H9 (cell line): ENCODE measurements around the gene GALNT9. TPM values are rescaled to one million over a fixed set of nuclear protein-coding genes. Genes with fewer than 3 reads are reported as not detected.

Experiments used
- DNase-seq: peaks from one replicate; pipeline ENCODE4 v3.0.0-alpha.2; 2017
- H2AFZ ChIP-seq: one replicate; pipeline ENCODE4 v1.6.1; 2013; ENCODE audit warnings: mild to moderate bottlenecking, low read length, control low read depth, moderate library complexity
- H2AK5ac ChIP-seq: 2 replicates; pipeline ENCODE4 v1.6.1; 2013; ENCODE audit warnings: low read length, control low read depth, mixed read lengths; ENCODE audit not compliant: insufficient read length
- H2BK120ac ChIP-seq: one replicate; pipeline ENCODE4 v1.6.1; 2013; ENCODE audit warnings: low read depth, mild to moderate bottlenecking, low read length, control low read depth, inconsistent platforms; ENCODE audit not compliant: poor library complexity, severe bottlenecking
- H2BK12ac ChIP-seq: 2 replicates; pipeline ENCODE4 v1.6.1; 2013; ENCODE audit warnings: low read length, control low read depth, mixed read lengths, low read depth; ENCODE audit not compliant: insufficient read length
- H2BK15ac ChIP-seq: 2 replicates; pipeline ENCODE4 v1.6.1; 2013; ENCODE audit warnings: low read depth, low read length, control low read depth
- H2BK20ac ChIP-seq: one replicate; pipeline ENCODE4 v1.6.1; 2013; ENCODE audit warnings: low read depth, mild to moderate bottlenecking, low read length, control low read depth, inconsistent platforms; ENCODE audit not compliant: poor library complexity, severe bottlenecking
- H2BK5ac ChIP-seq: 2 replicates; pipeline ENCODE4 v1.6.1; 2013; ENCODE audit warnings: low read length, control low read depth, mixed read lengths; ENCODE audit not compliant: insufficient read length
- H3K14ac ChIP-seq: 2 replicates; pipeline ENCODE4 v1.6.1; 2013; ENCODE audit warnings: low read length, control low read depth; ENCODE audit not compliant: insufficient read depth
- H3K18ac ChIP-seq: 2 replicates; pipeline ENCODE4 v1.6.1; 2013; ENCODE audit warnings: low read depth, mild to moderate bottlenecking, mixed read lengths, low read length, control low read depth; ENCODE audit not compliant: insufficient read length
- H3K23ac ChIP-seq: 2 replicates; pipeline ENCODE4 v1.6.1; 2013; ENCODE audit warnings: low read length, control low read depth, mixed read lengths, low read depth; ENCODE audit not compliant: insufficient read length
- H3K23me2 ChIP-seq: 2 replicates; pipeline ENCODE4 v1.6.1; 2013; ENCODE audit warnings: low read depth, mild to moderate bottlenecking, mixed read lengths, low read length, control low read depth; ENCODE audit not compliant: insufficient read length, poor library complexity, severe bottlenecking
- H3K27ac ChIP-seq: 2 replicates; pipeline ENCODE4 v1.5.1; 2013; ENCODE audit warnings: low read length, control low read depth, mixed read lengths, low read depth; ENCODE audit not compliant: insufficient read length
- H3K27me3 ChIP-seq: 2 replicates; pipeline ENCODE4 v1.6.1; 2013; ENCODE audit warnings: low read length, control low read depth, inconsistent platforms; ENCODE audit not compliant: insufficient read depth
- H3K4ac ChIP-seq: 2 replicates; pipeline ENCODE4 v1.6.1; 2013; ENCODE audit warnings: low read depth, mild to moderate bottlenecking, control low read depth, inconsistent platforms, low read length, moderate library complexity
- H3K4me1 ChIP-seq: 2 replicates; pipeline ENCODE4 v1.6.1; 2013; ENCODE audit warnings: low read length, control low read depth, inconsistent platforms; ENCODE audit not compliant: insufficient read depth
- H3K4me2 ChIP-seq: 2 replicates; pipeline ENCODE4 v1.6.1; 2013; ENCODE audit warnings: low read length, control low read depth, mixed read lengths; ENCODE audit not compliant: insufficient read length, insufficient read depth
- H3K56ac ChIP-seq: 2 replicates; pipeline ENCODE4 v1.6.1; 2013; ENCODE audit warnings: low read depth, mild to moderate bottlenecking, mixed read lengths, low read length, control low read depth; ENCODE audit not compliant: insufficient read length
- H3K79me1 ChIP-seq: 2 replicates; pipeline ENCODE4 v1.6.1; 2013; ENCODE audit warnings: low read depth, mild to moderate bottlenecking, moderate library complexity, low read length, control low read depth, inconsistent platforms; ENCODE audit not compliant: insufficient read depth, poor library complexity, severe bottlenecking
- H3K79me2 ChIP-seq: 2 replicates; pipeline ENCODE4 v1.6.1; 2013; ENCODE audit warnings: low read length, control low read depth, inconsistent platforms; ENCODE audit not compliant: insufficient read depth
- H3K9ac ChIP-seq: 2 replicates; pipeline ENCODE4 v1.6.1; 2013; ENCODE audit warnings: low read length, control low read depth, mixed read lengths; ENCODE audit not compliant: insufficient read length; ENCODE audit errors: extremely low read depth
- H3K9me3 ChIP-seq: one replicate; pipeline ENCODE4 v1.6.1; 2013; ENCODE audit warnings: low read depth, low read length, inconsistent platforms; ENCODE audit not compliant: control insufficient read depth
- H3T11ph ChIP-seq: one replicate; pipeline ENCODE4 v1.6.1; 2013; ENCODE audit warnings: mild to moderate bottlenecking, low read length, control low read depth, inconsistent platforms
- H4K20me1 ChIP-seq: one replicate; pipeline ENCODE4 v1.6.1; 2013; ENCODE audit not compliant: control insufficient read depth, insufficient read length, insufficient read depth
- H4K5ac ChIP-seq: 2 replicates; pipeline ENCODE4 v1.6.1; 2013; ENCODE audit warnings: low read depth, mild to moderate bottlenecking, mixed read lengths, low read length, control low read depth; ENCODE audit not compliant: insufficient read length
- H4K8ac ChIP-seq: replicated peaks from 2 replicates; pipeline ENCODE4 v1.6.1; 2013; ENCODE audit warnings: low read length, control low read depth, mixed read lengths, low read depth; ENCODE audit not compliant: insufficient read length
- H4K91ac ChIP-seq: 2 replicates; pipeline ENCODE4 v1.6.1; 2013; ENCODE audit warnings: low read depth, mild to moderate bottlenecking, moderate library complexity, mixed read lengths, low read length, control low read depth; ENCODE audit not compliant: insufficient read length
- H3K27ac Mint-ChIP-seq, 3 experiments: 2 replicates in 2 of 3; 3 replicates in 1 of 3; pipeline ENCODE4 v1.8.0; 2020 to 2021; ENCODE audit warnings: mixed read lengths in 3 of 3, mild to moderate bottlenecking in 1 of 3, moderate library complexity in 1 of 3
- H3K27me3 Mint-ChIP-seq: 2 replicates; pipeline ENCODE4 v1.8.0; 2021; ENCODE audit warnings: low read depth, mild to moderate bottlenecking, moderate library complexity, mixed read lengths
- H3K36me3 Mint-ChIP-seq, 3 experiments: 2 replicates in 2 of 3; 3 replicates in 1 of 3; pipeline ENCODE4 v1.8.0; 2020 to 2021; ENCODE audit warnings: low read depth in 3 of 3, mixed read lengths in 3 of 3; ENCODE audit not compliant: insufficient read depth in 1 of 3
- H3K4me1 Mint-ChIP-seq, 2 experiments: 2 replicates each; pipeline ENCODE4 v1.8.0; 2020; ENCODE audit warnings: mixed read lengths in 2 of 2
- H3K4me3 Mint-ChIP-seq, 2 experiments: 2 replicates in 1 of 2; 3 replicates in 1 of 2; pipeline ENCODE4 v1.8.0; 2020 to 2021; ENCODE audit warnings: mild to moderate bottlenecking in 2 of 2, mixed read lengths in 2 of 2, moderate library complexity in 1 of 2
- H3K9me3 Mint-ChIP-seq, 2 experiments: 2 replicates in 1 of 2; 3 replicates in 1 of 2; pipeline ENCODE4 v1.8.0; 2020; ENCODE audit warnings: mild to moderate bottlenecking in 2 of 2, mixed read lengths in 2 of 2, moderate library complexity in 1 of 2
- CTCF ChIP-seq: fragments of 200-600 bp; sonication (generic); conservative IDR thresholded peaks from 3 replicates; pipeline ENCODE4 v1.8.0; 2021; ENCODE audit warnings: antibody characterized with exemption, mild to moderate bottlenecking
- WGBS: extraction: QIAGEN DNeasy Blood & Tissue Kit; methylation state at CpG from one replicate; pipeline ENCODE4 v1.1.7; 2013; ENCODE audit warnings: missing lambda C conversion rate, low lambda C conversion rate, mixed read lengths; ENCODE audit not compliant: insufficient read length; ENCODE audit errors: extremely low coverage; 5-methylcytosine and 5-hydroxymethylcytosine counted together
- total RNA-seq: library from RNA; stranded (reverse); gene quantifications from 2 replicates; pipeline ENCODE4 v1.2.1, GENCODE V29; 2021

GALNT9 gene
- total RNA-seq, 1 experiment from 2014 or later, result 0.35 TPM

- Histone ChIP-seq H2BK15ac (no peak overlapping the region), H4K20me1 (no peaks in the 10 kb centered on the region), H3T11ph (no peak overlapping the region), H3K9me3 (peaks cover 6% of the 10 kb centered on the region), H2BK20ac (no peak overlapping the region), H3K4me2 (no peak overlapping the region), H2BK120ac (no peak overlapping the region), H3K27ac (no peak overlapping the region), H2AK5ac (no peak overlapping the region), H3K14ac (no peak overlapping the region), H4K5ac (no peak overlapping the region), H3K9ac (no peak overlapping the region), H3K23ac (no peak overlapping the region), H4K8ac (no peak overlapping the region), H3K27me3 (no peaks in the 10 kb centered on the region; the same call in 1 of the 2 replicates), H3K79me1 (no peaks in the 10 kb centered on the region), H3K4ac (no peak overlapping the region), H3K4me1 (no peaks in the 10 kb centered on the region), H2AFZ (no peak overlapping the region), H3K79me2 (no peaks in the 10 kb centered on the region), H3K23me2 (no peaks in the 10 kb centered on the region), H3K56ac (no peak overlapping the region), H4K91ac (no peak overlapping the region), H2BK5ac (no peak overlapping the region), H3K18ac (no peak overlapping the region), H2BK12ac (no peak overlapping the region)
- H3K4me1 Mint-ChIP-seq, result no peaks in the 10 kb centered on the region
- no peak for DNase-seq
- no peak for TF ChIP-seq CTCF
- H3K27ac Mint-ChIP-seq, result no peak overlapping the region
- H3K4me3 Mint-ChIP-seq, result no peak overlapping the region
- peaks cover 0 to 5% (median 0%) of the 10 kb centered on the region in 3 experiments; a peak in 2 of 7 replicates for H3K36me3 Mint-ChIP-seq
- WGBS, result no CpG with 5 or more reads among the region's 1 CpG
- peaks cover 78% of the 10 kb centered on the region for H3K27me3 Mint-ChIP-seq
- peaks cover 14 to 17% of the 10 kb centered on the region in 2 experiments; a peak in 4 of 5 replicates for H3K9me3 Mint-ChIP-seq
These were observed 16.2 kb downstream of the GALNT9 start for GRCh38 chr12:132313182-132313581.
